HL-60 (cell line): Measurements from ENCODE around the gene TEKTIP1.

ENCODE experiments used
- DNase-seq, 2 experiments: peaks; one replicate each; pipeline ENCODE4 v3.0.0-alpha.2; 2010 to 2020; ENCODE audit warnings: low read depth in 1 of 2, low spot score in 1 of 2
- H3K27ac ChIP-seq: fragments of 250-450 bp; sonication (Bioruptor Pico); replicated peaks from 2 replicates; pipeline ENCODE4 v1.5.1; 2020; ENCODE audit warnings: mild to moderate bottlenecking, moderate library complexity
- H3K27me3 ChIP-seq: fragments of 250-450 bp; sonication (Bioruptor Pico); 2 replicates; pipeline ENCODE4 v1.5.1; 2021; ENCODE audit warnings: mild to moderate bottlenecking, moderate library complexity; ENCODE audit not compliant: insufficient read depth, poor library complexity, severe bottlenecking
- H3K4me3 ChIP-seq: replicated peaks from 2 replicates; pipeline ENCODE4 v1.5.1; 2011; ENCODE audit warnings: mild to moderate bottlenecking, control low read depth, low read length; ENCODE audit not compliant: insufficient read depth
- GABPA ChIP-seq: IDR thresholded peaks from 2 replicates; pipeline ENCODE4 v1.6.1; 2012; ENCODE audit warnings: low read depth
- POLR2AphosphoS5 ChIP-seq: IDR thresholded peaks from 2 replicates; pipeline ENCODE4 v1.6.1; 2012; ENCODE audit warnings: low read depth
- SPI1 ChIP-seq: IDR thresholded peaks from 2 replicates; pipeline ENCODE4 v1.6.1; 2012; ENCODE audit warnings: low read depth, mild to moderate bottlenecking, borderline replicate concordance
- TF ChIP-seq, protein P1 (sequence below): IDR thresholded peaks from 2 replicates; pipeline ENCODE4 v1.6.1; 2012; ENCODE audit warnings: low read depth; ENCODE audit not compliant: insufficient replicate concordance
- TF ChIP-seq, protein P2 (sequence below): IDR thresholded peaks from one replicate; pipeline ENCODE4 v1.5.1; 2011; ENCODE audit warnings: low read length, control low read depth, inconsistent platforms; ENCODE audit not compliant: insufficient read depth

The TEKTIP1 gene

DNA sequence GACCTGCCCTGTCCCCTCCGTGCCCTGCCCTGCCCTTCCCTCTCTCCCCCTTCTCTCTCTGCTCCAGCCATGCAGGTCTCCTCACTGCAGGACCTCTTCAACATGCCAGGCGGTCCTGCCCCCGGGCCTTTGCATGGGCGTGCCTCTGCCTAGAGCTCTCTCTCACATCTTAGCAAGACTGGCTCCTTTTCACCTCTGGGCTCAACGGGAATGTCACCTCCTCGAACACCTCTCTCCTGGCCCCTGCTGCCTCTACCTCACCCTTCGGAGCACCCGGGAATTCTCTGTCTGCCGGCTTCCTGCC, 12.8 kb downstream of the TEKTIP1 start:
- TF ChIP-seq, protein P1, sequence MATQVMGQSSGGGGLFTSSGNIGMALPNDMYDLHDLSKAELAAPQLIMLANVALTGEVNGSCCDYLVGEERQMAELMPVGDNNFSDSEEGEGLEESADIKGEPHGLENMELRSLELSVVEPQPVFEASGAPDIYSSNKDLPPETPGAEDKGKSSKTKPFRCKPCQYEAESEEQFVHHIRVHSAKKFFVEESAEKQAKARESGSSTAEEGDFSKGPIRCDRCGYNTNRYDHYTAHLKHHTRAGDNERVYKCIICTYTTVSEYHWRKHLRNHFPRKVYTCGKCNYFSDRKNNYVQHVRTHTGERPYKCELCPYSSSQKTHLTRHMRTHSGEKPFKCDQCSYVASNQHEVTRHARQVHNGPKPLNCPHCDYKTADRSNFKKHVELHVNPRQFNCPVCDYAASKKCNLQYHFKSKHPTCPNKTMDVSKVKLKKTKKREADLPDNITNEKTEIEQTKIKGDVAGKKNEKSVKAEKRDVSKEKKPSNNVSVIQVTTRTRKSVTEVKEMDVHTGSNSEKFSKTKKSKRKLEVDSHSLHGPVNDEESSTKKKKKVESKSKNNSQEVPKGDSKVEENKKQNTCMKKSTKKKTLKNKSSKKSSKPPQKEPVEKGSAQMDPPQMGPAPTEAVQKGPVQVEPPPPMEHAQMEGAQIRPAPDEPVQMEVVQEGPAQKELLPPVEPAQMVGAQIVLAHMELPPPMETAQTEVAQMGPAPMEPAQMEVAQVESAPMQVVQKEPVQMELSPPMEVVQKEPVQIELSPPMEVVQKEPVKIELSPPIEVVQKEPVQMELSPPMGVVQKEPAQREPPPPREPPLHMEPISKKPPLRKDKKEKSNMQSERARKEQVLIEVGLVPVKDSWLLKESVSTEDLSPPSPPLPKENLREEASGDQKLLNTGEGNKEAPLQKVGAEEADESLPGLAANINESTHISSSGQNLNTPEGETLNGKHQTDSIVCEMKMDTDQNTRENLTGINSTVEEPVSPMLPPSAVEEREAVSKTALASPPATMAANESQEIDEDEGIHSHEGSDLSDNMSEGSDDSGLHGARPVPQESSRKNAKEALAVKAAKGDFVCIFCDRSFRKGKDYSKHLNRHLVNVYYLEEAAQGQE, result no peak
- TF ChIP-seq GABPA (no peak), POLR2AphosphoS5 (no peak), SPI1 (no peak)
- TF ChIP-seq, protein P2, sequence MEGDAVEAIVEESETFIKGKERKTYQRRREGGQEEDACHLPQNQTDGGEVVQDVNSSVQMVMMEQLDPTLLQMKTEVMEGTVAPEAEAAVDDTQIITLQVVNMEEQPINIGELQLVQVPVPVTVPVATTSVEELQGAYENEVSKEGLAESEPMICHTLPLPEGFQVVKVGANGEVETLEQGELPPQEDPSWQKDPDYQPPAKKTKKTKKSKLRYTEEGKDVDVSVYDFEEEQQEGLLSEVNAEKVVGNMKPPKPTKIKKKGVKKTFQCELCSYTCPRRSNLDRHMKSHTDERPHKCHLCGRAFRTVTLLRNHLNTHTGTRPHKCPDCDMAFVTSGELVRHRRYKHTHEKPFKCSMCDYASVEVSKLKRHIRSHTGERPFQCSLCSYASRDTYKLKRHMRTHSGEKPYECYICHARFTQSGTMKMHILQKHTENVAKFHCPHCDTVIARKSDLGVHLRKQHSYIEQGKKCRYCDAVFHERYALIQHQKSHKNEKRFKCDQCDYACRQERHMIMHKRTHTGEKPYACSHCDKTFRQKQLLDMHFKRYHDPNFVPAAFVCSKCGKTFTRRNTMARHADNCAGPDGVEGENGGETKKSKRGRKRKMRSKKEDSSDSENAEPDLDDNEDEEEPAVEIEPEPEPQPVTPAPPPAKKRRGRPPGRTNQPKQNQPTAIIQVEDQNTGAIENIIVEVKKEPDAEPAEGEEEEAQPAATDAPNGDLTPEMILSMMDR, result no peak

DNA sequence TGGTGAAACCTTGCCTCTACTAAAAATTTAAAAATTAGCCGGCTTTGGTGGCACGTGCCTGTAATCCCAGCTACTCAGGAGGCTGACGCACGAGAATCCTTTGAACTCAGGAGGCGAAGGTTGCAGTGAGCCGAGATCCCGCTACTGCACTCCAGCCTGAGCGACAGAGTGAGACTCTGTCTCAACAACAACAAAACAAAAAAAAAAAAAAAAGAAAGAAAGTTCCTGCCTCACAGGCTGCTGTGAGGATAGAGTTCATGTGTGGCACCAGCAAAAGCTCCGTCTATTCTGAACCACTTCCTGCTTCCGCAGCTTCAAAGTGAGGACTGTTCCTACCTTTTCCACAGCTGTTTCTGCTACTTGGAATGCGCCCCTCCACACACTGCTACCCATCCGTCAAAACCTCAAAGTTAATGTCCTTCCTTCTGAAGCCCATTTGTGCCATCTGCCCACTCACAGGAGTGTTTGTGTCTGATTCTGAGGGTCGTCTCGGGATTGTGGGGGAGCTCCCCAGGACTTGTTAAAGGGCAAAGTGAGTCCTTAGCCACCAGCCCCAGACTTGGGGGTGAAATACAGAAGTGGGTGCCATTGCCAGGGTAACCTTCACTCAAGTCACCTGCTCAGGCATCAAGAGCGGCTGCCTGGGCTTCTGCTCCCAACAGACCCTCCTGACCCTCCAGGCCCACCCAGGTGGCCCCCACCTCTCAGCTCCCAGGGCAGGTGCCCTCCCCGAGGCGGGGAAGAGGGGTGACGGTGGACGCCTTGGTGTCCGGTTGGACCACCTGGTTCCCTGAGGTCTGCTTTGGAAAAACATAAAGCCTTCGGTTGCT, 15.5 kb downstream of the TEKTIP1 start:
- H3K27ac ChIP-seq, result peak overlapping the region; percentile 38
- TF ChIP-seq, protein P2, result no peak
- peak; percentile 17; the same call in 1 of the 2 replicates for TF ChIP-seq SPI1
- TF ChIP-seq GABPA, result peak; percentile 85
- TF ChIP-seq, protein P1, result no peak
- TF ChIP-seq POLR2AphosphoS5, result no peak
- DNase-seq, result peak in 1 of 2 experiments; percentile 51
- H3K27me3 ChIP-seq, result no peaks in the 10 kb centered on the region
- H3K4me3 ChIP-seq, result peak overlapping the region; percentile 8

More for the DNA sequence above, 12.8 kb downstream of the TEKTIP1 start:
- Histone ChIP-seq H3K4me3 (no peak overlapping the region), H3K27me3 (no peaks in the 10 kb centered on the region), H3K27ac (no peak overlapping the region)
- no peak for DNase-seq

DNA sequence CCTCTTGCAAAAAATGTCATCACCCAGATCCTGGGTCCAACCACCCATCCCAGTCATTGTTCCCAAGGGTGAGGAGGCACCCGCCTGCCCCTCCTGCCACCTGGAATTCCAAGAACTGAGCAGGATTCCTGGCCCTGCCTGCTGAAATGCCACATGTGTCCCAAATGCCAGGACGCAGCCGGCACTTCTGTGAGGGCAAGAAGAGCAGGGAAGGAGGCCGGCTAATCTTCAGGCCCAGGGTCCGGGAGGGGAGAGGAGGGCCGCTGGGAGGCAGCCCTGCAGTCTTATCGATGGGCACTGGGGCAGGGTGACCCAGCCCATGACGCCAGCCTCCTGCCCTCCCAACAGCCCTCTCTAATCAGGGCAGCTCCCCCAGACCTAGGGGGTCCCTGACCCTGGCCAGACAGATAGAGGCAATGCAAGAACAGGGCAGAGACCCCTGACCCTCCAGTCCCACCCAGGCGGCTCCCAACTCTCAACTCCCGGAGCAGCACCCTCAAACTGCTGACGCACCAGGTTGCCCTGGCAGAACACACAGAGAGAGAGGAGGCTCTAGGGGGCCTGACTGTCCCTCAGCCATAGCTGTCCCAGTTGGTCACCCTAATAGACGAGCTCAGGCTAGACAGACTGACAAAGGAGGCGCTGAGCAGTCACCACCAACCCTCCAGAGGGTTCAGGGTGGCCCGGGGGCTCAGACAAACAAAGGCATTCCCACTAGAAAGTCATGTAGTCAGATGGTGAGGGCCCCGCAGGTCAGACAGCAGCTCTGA, 16.9 kb downstream of the TEKTIP1 start:
- no peak for DNase-seq
- Histone ChIP-seq H3K27ac (peak overlapping the region; percentile 60), H3K27me3 (no peaks in the 10 kb centered on the region), H3K4me3 (peak overlapping the region; percentile 77)
- no peak for TF ChIP-seq SPI1
- no peak for TF ChIP-seq POLR2AphosphoS5
- TF ChIP-seq, protein P2, result no peak
- TF ChIP-seq GABPA, result no peak
